ENCODE data around the gene CAPN2. TPM values are rescaled to one million over a fixed set of nuclear protein-coding genes. Genes with fewer than 3 reads are reported as not detected.
A peak's percentile ranks its signal among the peaks of the same experiment; 100 is the strongest.

The CAPN2 gene
- total RNA-seq, 1 donor from 2014 or later = 178 TPM

DNA sequence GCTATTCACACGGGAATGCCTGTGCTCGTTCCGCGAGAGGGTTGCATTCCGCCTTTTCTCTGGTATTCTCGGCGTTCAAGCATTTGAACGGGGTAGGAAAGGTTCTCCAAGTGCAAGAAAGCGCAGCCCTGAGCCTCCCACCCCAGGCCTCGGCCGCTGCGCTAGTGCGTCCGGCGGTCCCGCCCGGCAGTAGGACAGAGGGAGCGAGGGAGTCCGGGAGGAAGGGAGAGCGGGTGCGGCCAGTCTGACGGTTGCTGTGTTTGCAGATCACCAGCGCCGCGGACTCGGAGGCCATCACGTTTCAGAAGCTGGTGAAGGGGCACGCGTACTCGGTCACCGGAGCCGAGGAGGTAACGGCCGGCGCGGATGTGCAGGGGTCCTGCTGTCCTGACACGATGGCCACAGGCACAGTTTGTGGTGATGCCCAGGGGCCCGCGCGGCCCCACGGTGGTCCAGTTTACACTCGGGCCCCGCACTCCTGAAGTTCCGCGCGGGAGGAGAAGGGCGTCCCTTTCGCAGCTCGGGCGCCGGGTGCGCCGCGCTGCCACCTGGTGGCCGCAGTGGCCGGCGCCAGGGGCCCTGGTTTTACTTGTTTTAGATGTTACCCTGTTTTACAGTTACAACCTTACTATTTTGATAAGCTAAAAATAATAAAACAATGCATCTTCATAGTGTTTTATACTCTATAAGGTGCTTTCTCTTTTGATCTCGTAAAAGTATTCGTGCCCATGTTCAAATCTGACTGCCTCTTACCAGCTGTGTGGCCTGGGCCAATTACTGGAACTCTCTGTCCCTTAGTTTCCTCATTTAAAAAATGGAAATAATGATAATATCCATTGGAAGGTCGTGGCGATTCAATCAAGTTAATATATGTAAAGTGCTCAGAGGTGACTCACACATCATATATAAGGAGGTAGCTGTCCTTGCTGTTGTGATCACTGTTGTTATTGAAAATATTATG lies 36.7 kb downstream of the CAPN2 start:
- Histone ChIP-seq H3K4me1 (peaks cover 9 to 21% of the 10 kb centered on the region in 2 donors), H3K27ac (peak overlapping the region; percentile 50 to 80), H3K36me3 (peaks cover 66 to 71% of the 10 kb centered on the region in 2 donors), H3K9me3 (no peaks in the 10 kb centered on the region), H3K27me3 (no peaks in the 10 kb centered on the region), H3K4me3 (peak overlapping the region; percentile 43 to 61)
- intact Hi-C loops (cut with DNase I) = loop anchor here (1.0 kb wide), 2 partner anchors 37 to 51 kb away; partner anchors contain the start of gene CAPN2
- DNase-seq (ENCODE audit: low spot score in 2 of 2) = peak in 1 of 2 donors; percentile 84
- TF ChIP-seq, protein P1, sequence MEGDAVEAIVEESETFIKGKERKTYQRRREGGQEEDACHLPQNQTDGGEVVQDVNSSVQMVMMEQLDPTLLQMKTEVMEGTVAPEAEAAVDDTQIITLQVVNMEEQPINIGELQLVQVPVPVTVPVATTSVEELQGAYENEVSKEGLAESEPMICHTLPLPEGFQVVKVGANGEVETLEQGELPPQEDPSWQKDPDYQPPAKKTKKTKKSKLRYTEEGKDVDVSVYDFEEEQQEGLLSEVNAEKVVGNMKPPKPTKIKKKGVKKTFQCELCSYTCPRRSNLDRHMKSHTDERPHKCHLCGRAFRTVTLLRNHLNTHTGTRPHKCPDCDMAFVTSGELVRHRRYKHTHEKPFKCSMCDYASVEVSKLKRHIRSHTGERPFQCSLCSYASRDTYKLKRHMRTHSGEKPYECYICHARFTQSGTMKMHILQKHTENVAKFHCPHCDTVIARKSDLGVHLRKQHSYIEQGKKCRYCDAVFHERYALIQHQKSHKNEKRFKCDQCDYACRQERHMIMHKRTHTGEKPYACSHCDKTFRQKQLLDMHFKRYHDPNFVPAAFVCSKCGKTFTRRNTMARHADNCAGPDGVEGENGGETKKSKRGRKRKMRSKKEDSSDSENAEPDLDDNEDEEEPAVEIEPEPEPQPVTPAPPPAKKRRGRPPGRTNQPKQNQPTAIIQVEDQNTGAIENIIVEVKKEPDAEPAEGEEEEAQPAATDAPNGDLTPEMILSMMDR (IDR thresholded peaks at IDR 0.05) = peak; percentile 91 to 94 (median 94)

DNA sequence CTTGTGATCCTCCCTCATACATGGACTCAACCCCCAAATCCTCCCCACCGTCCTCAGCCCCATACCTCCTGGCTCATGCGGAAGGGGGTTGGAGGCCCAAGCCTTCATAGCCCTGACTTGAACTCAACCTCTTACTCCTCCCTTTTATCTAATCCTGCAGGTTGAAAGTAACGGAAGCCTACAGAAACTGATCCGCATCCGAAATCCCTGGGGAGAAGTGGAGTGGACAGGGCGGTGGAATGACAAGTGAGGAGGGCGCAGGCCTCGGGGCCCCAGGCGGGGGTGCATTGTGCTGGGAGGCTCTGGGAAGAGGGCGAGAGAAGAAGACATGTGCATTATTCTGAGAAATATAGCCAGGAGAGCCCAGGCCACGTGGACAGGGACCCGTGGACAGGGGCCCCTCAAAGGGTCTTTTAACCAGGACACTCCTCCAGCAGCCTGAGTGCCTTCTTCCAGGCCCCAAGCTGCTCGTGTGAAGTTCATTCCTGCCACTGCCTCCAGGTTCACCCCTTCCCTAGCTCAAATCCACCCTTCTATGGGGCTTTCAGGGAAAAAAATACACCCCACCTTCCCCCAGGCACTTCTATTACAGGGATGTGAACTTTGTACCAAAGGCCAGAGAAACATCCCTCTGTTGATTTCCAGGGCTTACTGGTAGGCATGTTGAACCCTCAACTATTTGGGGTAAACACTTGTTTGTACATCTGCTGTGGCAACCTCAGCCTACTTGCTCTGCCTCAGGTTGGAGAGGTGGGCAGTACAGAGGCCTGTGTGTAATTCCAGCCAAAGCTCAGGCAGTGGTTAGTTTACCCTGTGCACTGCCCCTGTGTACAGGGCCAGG lies 38.6 kb downstream of the CAPN2 start:
- DNase-seq (ENCODE audit: low spot score in 2 of 2) = no peak
- no peaks in the 10 kb centered on the region for H3K27me3 ChIP-seq
- no peak overlapping the region for H3K27ac ChIP-seq
- H3K4me1 ChIP-seq = peaks cover 9 to 16% of the 10 kb centered on the region in 2 donors
- TF ChIP-seq, protein P1 (IDR thresholded peaks at IDR 0.05) = no peak
- H3K4me3 ChIP-seq = no peak overlapping the region
- H3K9me3 ChIP-seq = no peaks in the 10 kb centered on the region
- intact Hi-C loops (cut with DNase I) = no loop called here
- peaks cover 72 to 79% of the 10 kb centered on the region in 2 donors for H3K36me3 ChIP-seq

DNA sequence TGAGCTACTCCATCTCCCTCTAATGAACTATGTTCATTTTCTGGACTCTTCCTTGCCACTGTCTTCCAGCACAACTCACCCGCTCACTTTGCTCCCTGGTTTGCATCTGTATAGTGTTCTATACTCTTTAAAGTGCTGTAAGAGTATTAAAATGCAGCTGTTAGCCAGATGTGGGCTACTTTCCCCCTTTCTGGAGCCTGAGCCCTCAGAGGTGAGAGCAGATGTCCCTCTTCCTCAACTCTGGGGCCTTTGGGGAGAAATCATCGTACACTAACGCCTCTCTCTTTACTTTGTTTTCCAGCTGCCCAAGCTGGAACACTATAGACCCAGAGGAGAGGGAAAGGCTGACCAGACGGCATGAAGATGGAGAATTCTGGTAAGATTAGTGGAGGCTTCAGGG lies 39.4 kb downstream of the CAPN2 start:
- intact Hi-C loops (cut with DNase I) = no loop called here
- peaks cover 78 to 79% of the 10 kb centered on the region in 2 donors for H3K36me3 ChIP-seq

DNA sequence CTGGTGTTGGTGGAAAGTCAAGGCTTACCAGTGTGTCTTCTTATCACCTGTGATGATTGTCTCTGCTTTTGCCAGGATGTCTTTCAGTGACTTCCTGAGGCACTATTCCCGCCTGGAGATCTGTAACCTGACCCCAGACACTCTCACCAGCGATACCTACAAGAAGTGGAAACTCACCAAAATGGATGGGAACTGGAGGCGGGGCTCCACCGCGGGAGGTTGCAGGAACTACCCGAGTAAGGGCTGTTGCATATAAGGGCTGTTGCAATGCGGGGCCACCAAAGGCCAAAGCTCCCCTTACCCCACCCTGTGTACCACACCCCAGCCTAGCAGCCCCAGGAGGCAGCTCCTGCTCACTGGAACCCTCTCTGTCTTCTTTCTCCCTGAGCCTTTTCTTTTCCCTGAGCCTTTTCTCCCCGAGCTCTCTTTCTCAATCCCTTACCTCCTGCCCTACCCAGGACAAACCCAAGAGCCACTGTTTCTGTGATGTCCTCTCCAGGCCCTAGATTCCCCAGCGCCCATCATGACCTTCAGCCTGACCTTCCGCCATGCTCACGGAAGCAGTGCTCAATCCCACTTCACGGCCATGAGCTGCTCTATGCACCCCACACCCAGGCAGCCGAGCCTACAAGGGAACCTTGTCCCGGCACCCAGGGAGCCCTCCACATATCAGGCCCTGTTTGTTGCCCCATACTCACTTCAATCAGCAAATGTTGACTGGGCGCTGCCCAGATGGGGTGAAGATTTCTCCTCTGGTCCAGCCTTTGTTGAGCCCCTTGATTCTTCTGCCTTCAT lies 40.6 kb downstream of the CAPN2 start:
- no peaks in the 10 kb centered on the region for H3K9me3 ChIP-seq
- peaks cover 74 to 85% of the 10 kb centered on the region in 2 donors for H3K36me3 ChIP-seq
- H3K4me3 ChIP-seq = no peak overlapping the region
- DNase-seq (ENCODE audit: low spot score in 2 of 2) = no peak
- TF ChIP-seq, protein P1 (IDR thresholded peaks at IDR 0.05) = no peak
- no peaks in the 10 kb centered on the region for H3K27me3 ChIP-seq
- H3K4me1 ChIP-seq = peaks cover 5 to 14% of the 10 kb centered on the region in 2 donors
- no peak overlapping the region for H3K27ac ChIP-seq
- intact Hi-C loops (cut with DNase I) = no loop called here

More for the DNA sequence above, 39.4 kb downstream of the CAPN2 start:
- peaks cover 9 to 16% of the 10 kb centered on the region in 2 donors for H3K4me1 ChIP-seq
- H3K4me3 ChIP-seq = no peak overlapping the region
- TF ChIP-seq, protein P1 (IDR thresholded peaks at IDR 0.05) = no peak
- no peak for DNase-seq (ENCODE audit: low spot score in 2 of 2)
- no peak overlapping the region for H3K27ac ChIP-seq
- H3K27me3 ChIP-seq = no peaks in the 10 kb centered on the region
- no peaks in the 10 kb centered on the region for H3K9me3 ChIP-seq

Measured in ascending aorta (tissue), 2 donors.